H1 (cell line): ENCODE measurements around the gene MAPK11. TPM values are rescaled to one million over a fixed set of nuclear protein-coding genes. Genes with fewer than 3 reads are reported as not detected.
A peak's percentile ranks its signal among the peaks of the same experiment; 100 is the strongest.

Experiments used
- CTCF ChIA-PET: fragments of 300-600 bp; sonication (Branson Sonifier 250); formaldehyde crosslinking; loops from one replicate; lab custom pipeline; 2021; ENCODE audit not compliant: partially characterized antibody; lab: Charles Lee
- POLR2A ChIA-PET: fragments of 300-600 bp; sonication (Branson Sonifier 250); formaldehyde crosslinking; loops from one replicate; lab custom pipeline; 2021; ENCODE audit warnings: inconsistent platforms; ENCODE audit not compliant: partially characterized antibody; lab: Charles Lee
- DNase-seq, 2 experiments: peaks; one replicate each; pipeline versions ENCODE4 v3.0.0 to v3.0.0-alpha.2; 2010 to 2022; ENCODE audit warnings: low spot score in 2 of 2, low read depth in 1 of 2, mixed read lengths in 1 of 2
- FAIRE-seq: peaks from 2 replicates; lab custom pipeline; 2011; peaks lifted over from hg19 to GRCh38; lab: Jason Lieb, UNC
- H2AFZ ChIP-seq: 2 replicates; pipeline ENCODE4 v1.8.1; 2012; ENCODE audit warnings: low read length, inconsistent platforms
- H2AK5ac ChIP-seq: 2 replicates; pipeline ENCODE4 v1.6.1; 2013; ENCODE audit warnings: low read depth, low read length
- H2BK120ac ChIP-seq: replicated peaks from 2 replicates; pipeline ENCODE3; 2013; ENCODE audit warnings: low read depth, low read length, inconsistent platforms
- H2BK12ac ChIP-seq: 2 replicates; pipeline ENCODE4 v1.6.1; 2013; ENCODE audit warnings: low read depth, low read length
- H2BK15ac ChIP-seq: 2 replicates; pipeline ENCODE4 v1.6.1; 2013; ENCODE audit warnings: low read length
- H2BK20ac ChIP-seq: 2 replicates; pipeline ENCODE4 v1.6.1; 2013; ENCODE audit warnings: low read length
- H2BK5ac ChIP-seq: 2 replicates; pipeline ENCODE4 v1.6.1; 2013; ENCODE audit warnings: low read depth, low read length
- H3K14ac ChIP-seq: 2 replicates; pipeline ENCODE4 v1.6.1; 2013; ENCODE audit warnings: inconsistent platforms; ENCODE audit not compliant: insufficient read length
- H3K18ac ChIP-seq: 2 replicates; pipeline ENCODE4 v1.6.1; 2013; ENCODE audit warnings: low read length; ENCODE audit errors: extremely low read depth
- H3K23ac ChIP-seq: 2 replicates; pipeline ENCODE4 v1.6.1; 2013; ENCODE audit warnings: inconsistent platforms; ENCODE audit not compliant: insufficient read length
- H3K23me2 ChIP-seq: 2 replicates; pipeline ENCODE4 v1.6.1; 2013; ENCODE audit warnings: low read depth, low read length
- H3K27ac ChIP-seq: 2 replicates; pipeline ENCODE4 v1.6.1; 2011; ENCODE audit warnings: low read depth, low read length, inconsistent platforms
- H3K27me3 ChIP-seq, 4 experiments: replicated peaks in 1 of 4; 1 replicate in 1 of 4; 2 replicates in 3 of 4; pipeline versions ENCODE4 v1.6.1 to v1.8.1; 2011 to 2013; ENCODE audit warnings: low read length in 3 of 4, mild to moderate bottlenecking in 3 of 4, inconsistent platforms in 2 of 4, mixed read lengths in 2 of 4, moderate library complexity in 1 of 4; ENCODE audit not compliant: control insufficient read depth in 3 of 4, insufficient read depth in 3 of 4; ENCODE audit errors: extremely low read depth in 1 of 4
- H3K36me3 ChIP-seq, 4 experiments: 2 replicates each; pipeline versions ENCODE4 v1.6.1 to v1.8.1; 2011 to 2013; ENCODE audit warnings: mild to moderate bottlenecking in 4 of 4, low read length in 3 of 4, moderate library complexity in 2 of 4, control low read depth in 1 of 4, inconsistent platforms in 1 of 4; ENCODE audit not compliant: insufficient read depth in 4 of 4, control insufficient read depth in 2 of 4
- H3K4ac ChIP-seq: replicated peaks from 2 replicates; pipeline ENCODE3; 2013; ENCODE audit warnings: low read length, low read depth, mixed read lengths, inconsistent platforms; ENCODE audit not compliant: insufficient read length
- H3K4me1 ChIP-seq, 4 experiments: replicated peaks in 1 of 4; 1 replicate in 1 of 4; 2 replicates in 3 of 4; pipeline versions ENCODE4 v1.6.1 to v1.8.1; 2011 to 2013; ENCODE audit warnings: low read length in 3 of 4, inconsistent platforms in 2 of 4, mixed read lengths in 1 of 4; ENCODE audit not compliant: insufficient read depth in 4 of 4, control insufficient read depth in 3 of 4
- H3K4me2 ChIP-seq, 2 experiments: 2 replicates each; pipeline versions ENCODE4 v1.6.1 to v1.8.1; 2011 to 2013; ENCODE audit warnings: low read depth in 2 of 2, low read length in 2 of 2, control low read depth in 1 of 2, inconsistent platforms in 1 of 2, mild to moderate bottlenecking in 1 of 2; ENCODE audit not compliant: insufficient read depth in 1 of 2
- H3K4me3 ChIP-seq, 4 experiments: fragments of 200-600, 300-600 bp in 1 of 4; sonication (generic), shearing (Covaris generic), sonication (Bioruptor Twin) in 1 of 4; 2 replicates each; pipeline versions ENCODE4 v1.5.1 to v1.8.1; 2011 to 2016; ENCODE audit warnings: low read length in 4 of 4, low read depth in 3 of 4, control low read depth in 2 of 4, inconsistent platforms in 2 of 4, mild to moderate bottlenecking in 2 of 4, mixed read lengths in 1 of 4, moderate library complexity in 1 of 4; ENCODE audit not compliant: insufficient read depth in 2 of 4; ENCODE audit errors: extremely low read depth in 1 of 4
- H3K56ac ChIP-seq: replicated peaks from 2 replicates; pipeline ENCODE3; 2013; ENCODE audit warnings: low read depth, mild to moderate bottlenecking, mixed read lengths, low read length, inconsistent platforms; ENCODE audit not compliant: insufficient read length
- H3K79me1 ChIP-seq: 2 replicates; pipeline ENCODE4 v1.6.1; 2013; ENCODE audit warnings: low read depth, low read length, control low read depth
- H3K79me2 ChIP-seq, 2 experiments: 2 replicates each; pipeline versions ENCODE4 v1.6.1 to v1.8.1; 2012 to 2013; ENCODE audit warnings: low read length in 2 of 2, mild to moderate bottlenecking in 2 of 2, inconsistent platforms in 1 of 2; ENCODE audit not compliant: insufficient read depth in 2 of 2, control insufficient read depth in 1 of 2
- H3K9ac ChIP-seq, 4 experiments: replicated peaks in 1 of 4; 1 replicate in 1 of 4; 2 replicates in 3 of 4; pipeline versions ENCODE4 v1.6.1 to v1.8.1; 2011 to 2013; ENCODE audit warnings: low read depth in 3 of 4, low read length in 3 of 4, control low read depth in 2 of 4, mild to moderate bottlenecking in 2 of 4, moderate library complexity in 2 of 4, inconsistent platforms in 1 of 4; ENCODE audit errors: extremely low read depth in 1 of 4
- H3K9me3 ChIP-seq, 2 experiments: 2 replicates each; pipeline versions ENCODE4 v1.6.1 to v1.8.1; 2012 to 2013; ENCODE audit warnings: mild to moderate bottlenecking in 2 of 2, moderate library complexity in 2 of 2, control low read depth in 1 of 2, inconsistent platforms in 1 of 2, low read depth in 1 of 2, low read length in 1 of 2, mixed read lengths in 1 of 2; ENCODE audit not compliant: insufficient read depth in 2 of 2
- H4K20me1 ChIP-seq, 2 experiments: replicated peaks in 1 of 2; 2 replicates each; pipeline versions ENCODE3 to v1.8.1; 2011 to 2013; ENCODE audit warnings: inconsistent platforms in 2 of 2, low read length in 2 of 2, mild to moderate bottlenecking in 1 of 2; ENCODE audit not compliant: insufficient read depth in 2 of 2, control insufficient read depth in 1 of 2
- H4K5ac ChIP-seq: 2 replicates; pipeline ENCODE4 v1.6.1; 2013; ENCODE audit warnings: low read length, low read depth, mixed read lengths, inconsistent platforms; ENCODE audit not compliant: insufficient read length
- H4K8ac ChIP-seq: 2 replicates; pipeline ENCODE4 v1.8.0; 2013; ENCODE audit warnings: mild to moderate bottlenecking, moderate library complexity, low read length, inconsistent platforms; ENCODE audit not compliant: insufficient read depth; ENCODE audit errors: extremely low read depth
- H4K91ac ChIP-seq: replicated peaks from 2 replicates; pipeline ENCODE3; 2013; ENCODE audit warnings: low read length, mixed read lengths, inconsistent platforms; ENCODE audit not compliant: insufficient read length
- CREB1 ChIP-seq: IDR thresholded peaks from 2 replicates; pipeline ENCODE4 v1.6.1; 2012; ENCODE audit warnings: inconsistent platforms
- EZH2 ChIP-seq: fragments of 200-600 bp; sonication (generic); IDR thresholded peaks from 2 replicates; pipeline ENCODE4 v1.7.1; 2012; ENCODE audit warnings: low read depth, mild to moderate bottlenecking, moderate library complexity, low read length, inconsistent platforms; ENCODE audit not compliant: severe bottlenecking
- GABPA ChIP-seq: IDR thresholded peaks from 2 replicates; pipeline ENCODE4 v1.6.1; 2011; ENCODE audit warnings: mild to moderate bottlenecking, low read length, moderate library complexity, borderline replicate concordance; ENCODE audit not compliant: insufficient read depth
- KDM4A ChIP-seq: IDR thresholded peaks from one replicate; pipeline ENCODE4 v1.7.1; 2012; ENCODE audit warnings: low read depth, mild to moderate bottlenecking, moderate library complexity, low read length, inconsistent platforms; ENCODE audit not compliant: severe bottlenecking
- RBBP5 ChIP-seq: IDR thresholded peaks from 2 replicates; pipeline ENCODE4 v1.7.1; 2012; ENCODE audit warnings: low read depth, mild to moderate bottlenecking, inconsistent platforms, low read length, moderate library complexity, borderline replicate concordance
- SP2 ChIP-seq: IDR thresholded peaks from 2 replicates; pipeline ENCODE4 v1.6.1; 2012; ENCODE audit warnings: mild to moderate bottlenecking, low read length, inconsistent platforms
- WGBS, 2 experiments: shearing (Covaris generic) in 1 of 2; methylation state at CpG; one replicate each; pipeline versions ENCODE4 v1.1.6 to v1.1.7; 2013 to 2015; ENCODE audit warnings: low lambda C conversion rate in 2 of 2, mixed read lengths in 2 of 2, inconsistent platforms in 1 of 2, low coverage in 1 of 2, missing lambda C conversion rate in 1 of 2; ENCODE audit not compliant: insufficient replicate concordance in 2 of 2, insufficient coverage in 1 of 2, insufficient read length in 1 of 2; ENCODE audit errors: extremely low coverage in 1 of 2, missing lambda C conversion rate in 1 of 2; 5-methylcytosine and 5-hydroxymethylcytosine counted together
- polyA plus RNA-seq, 7 experiments: library from polyadenylated mRNA; depleted of rRNA in 3 of 7; stranded (reverse) in 5 of 7; unstranded in 2 of 7; fragments of >200 nt in 5 of 7; fragments of 200-250 nt in 2 of 7; gene quantifications; 1 replicate in 5 of 7; 2 replicates in 1 of 7; 4 replicates in 1 of 7; pipeline versions ENCODE4 v1.2.1 to v1.2.3, GENCODE V29; 2011 to 2013; ENCODE audit warnings: missing spikeins in 2 of 7, mixed read lengths in 2 of 7
- total RNA-seq: library from RNA; stranded (reverse); fragmentation: NEBNext Ultra II Directional; extraction: Animal tissue kit (Norgen Biotek cat#: 25700); gene quantifications from 2 replicates; pipeline ENCODE4 v1.2.1, GENCODE V29; 2021
- TF ChIP-seq, protein P1 (sequence below): IDR thresholded peaks from 2 replicates; pipeline ENCODE4 v1.6.1; 2012; ENCODE audit warnings: inconsistent platforms
- TF ChIP-seq, protein P2 (sequence below): IDR thresholded peaks from 2 replicates; pipeline ENCODE4 v1.6.1; 2012; ENCODE audit warnings: inconsistent platforms

The MAPK11 gene
- total and polyA plus RNA-seq, 2 of the 8 experiments (the other 6 are each of a cell fraction or from before 2014, with no cell fraction given), result 0.70 to 1.5 TPM

DNA sequence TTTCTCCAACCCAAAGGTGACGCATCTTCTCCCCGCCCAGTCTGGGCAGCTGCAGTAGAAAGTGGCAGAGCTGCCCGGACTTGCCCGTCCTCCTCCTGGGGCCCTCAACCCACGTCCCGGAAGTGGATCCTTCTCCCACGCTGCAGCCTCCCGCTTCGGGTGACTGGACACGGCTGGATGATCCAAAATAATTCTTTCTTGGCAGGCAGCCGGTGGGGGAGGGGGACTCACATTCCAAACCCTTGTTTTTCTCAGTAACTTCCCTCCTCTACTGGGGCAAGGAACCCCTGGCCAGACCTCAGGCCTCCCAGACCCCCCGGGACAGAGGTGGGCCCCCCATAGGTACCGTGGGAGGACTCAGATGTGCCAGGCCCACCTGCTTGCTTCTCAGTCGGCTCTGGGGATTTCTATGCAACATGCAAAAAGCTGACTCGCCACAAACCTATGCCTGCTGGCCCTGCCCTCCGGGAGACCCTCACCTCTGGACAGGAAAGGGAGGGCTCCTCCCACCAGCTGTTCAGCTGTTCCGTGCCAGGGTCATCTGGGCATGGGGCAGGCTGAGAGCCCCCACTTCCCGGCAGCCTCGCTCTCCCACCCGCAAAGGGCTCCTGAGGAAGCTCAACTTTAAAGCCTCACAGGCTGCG, 35.9 kb upstream of the MAPK11 start:
- Histone ChIP-seq H2BK15ac (no peak overlapping the region), H4K91ac (peak overlapping the region; percentile 44), H3K27ac (no peak overlapping the region), H3K18ac (peak overlapping the region; percentile 71), H3K4ac (peak overlapping the region; percentile 66), H3K27me3 (no peaks in the 10 kb centered on the region; a peak in 2 of 7 replicates), H3K79me2 (peaks cover 0 to 8% of the 10 kb centered on the region in 2 experiments; a peak in 2 of 4 replicates), H3K23me2 (peaks cover 2% of the 10 kb centered on the region; the same call in 1 of the 2 replicates), H3K36me3 (no peaks in the 10 kb centered on the region), H2BK5ac (no peak overlapping the region; the same call in 1 of the 2 replicates), H3K4me2 (peak overlapping the region; percentile 53 to 80), H4K8ac (peak overlapping the region; percentile 53), H3K9ac (no peak overlapping the region), H4K20me1 (peaks cover 6 to 21% of the 10 kb centered on the region in 2 experiments), H2BK12ac (peak overlapping the region; percentile 84; the same call in 1 of the 2 replicates), H2BK120ac (no peak overlapping the region), H3K79me1 (peaks cover 4% of the 10 kb centered on the region), H3K23ac (no peak overlapping the region), H4K5ac (no peak overlapping the region), H2AK5ac (no peak overlapping the region), H3K4me3 (peak overlapping the region; percentile 64 to 70 (median 66); a peak in 6 of 8 replicates), H3K4me1 (peaks cover 3 to 36% (median 21%) of the 10 kb centered on the region in 4 experiments), H3K56ac (no peak overlapping the region), H2AFZ (no peak overlapping the region), H2BK20ac (0 out of 2 replicates have a peak overlapping the region, but pooled peaks have one; percentile 72), H3K9me3 (no peaks in the 10 kb centered on the region; a peak in 1 of 4 replicates), H3K14ac (no peak overlapping the region)
- ChIA-PET CTCF (interaction anchor here (2.4 to 3.2 kb wide), 3 partner anchors 9 to 33 kb away, joined by 7 to 15 read pairs (median 12); no protein-coding TSS in a partner anchor), POLR2A (interaction anchor here (1.6 to 2.2 kb wide), 2 partner anchors 12 to 20 kb away, joined by 5 to 16 read pairs; no protein-coding TSS in a partner anchor)
- FAIRE-seq (no peak), DNase-seq (no peak)
- WGBS, 2 experiments, result 43% methylated on average over 16 of the region's 21 CpGs; no CpG with 5 or more reads in 1 of the 2 experiments
- TF ChIP-seq KDM4A, result no peak
- no peak for TF ChIP-seq GABPA
- TF ChIP-seq, protein P1, sequence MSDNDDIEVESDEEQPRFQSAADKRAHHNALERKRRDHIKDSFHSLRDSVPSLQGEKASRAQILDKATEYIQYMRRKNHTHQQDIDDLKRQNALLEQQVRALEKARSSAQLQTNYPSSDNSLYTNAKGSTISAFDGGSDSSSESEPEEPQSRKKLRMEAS, result no peak
- TF ChIP-seq SP2, result no peak
- TF ChIP-seq RBBP5, result no peak; the same call in 1 of the 2 replicates
- TF ChIP-seq, protein P2, sequence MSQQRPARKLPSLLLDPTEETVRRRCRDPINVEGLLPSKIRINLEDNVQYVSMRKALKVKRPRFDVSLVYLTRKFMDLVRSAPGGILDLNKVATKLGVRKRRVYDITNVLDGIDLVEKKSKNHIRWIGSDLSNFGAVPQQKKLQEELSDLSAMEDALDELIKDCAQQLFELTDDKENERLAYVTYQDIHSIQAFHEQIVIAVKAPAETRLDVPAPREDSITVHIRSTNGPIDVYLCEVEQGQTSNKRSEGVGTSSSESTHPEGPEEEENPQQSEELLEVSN, result no peak
- TF ChIP-seq CREB1, result no peak
- no peak for TF ChIP-seq EZH2
